Mesothelial cell of epicardium (in vitro differentiated cells): ENCODE measurements around the gene LRRC28. TPM values are rescaled to one million over a fixed set of nuclear protein-coding genes. Genes with fewer than 3 reads are reported as not detected.

Experiments
- DNase-seq, 2 experiments: peaks; one replicate each; pipeline ENCODE4 v3.0.0; 2021; ENCODE audit warnings: low spot score in 2 of 2; ENCODE audit not compliant: unreplicated experiment in 2 of 2
- H3K27ac Mint-ChIP-seq: 2 replicates; pipeline ENCODE4 v1.8.0; 2021; ENCODE audit warnings: mixed read lengths
- H3K27me3 Mint-ChIP-seq: 2 replicates; pipeline ENCODE4 v1.8.0; 2021; ENCODE audit warnings: low read depth, mixed read lengths
- H3K36me3 Mint-ChIP-seq: 2 replicates; pipeline ENCODE4 v1.8.0; 2021; ENCODE audit warnings: mixed read lengths
- H3K4me1 Mint-ChIP-seq: 2 replicates; pipeline ENCODE4 v1.8.0; 2021; ENCODE audit warnings: mixed read lengths
- H3K4me3 Mint-ChIP-seq: 2 replicates; pipeline ENCODE4 v1.8.0; 2021; ENCODE audit warnings: mild to moderate bottlenecking, moderate library complexity, mixed read lengths
- H3K9me3 Mint-ChIP-seq: 2 replicates; pipeline ENCODE4 v1.8.0; 2021; ENCODE audit warnings: mixed read lengths
- CTCF ChIP-seq: fragments of 200-600 bp; sonication (generic); IDR thresholded peaks from one replicate; pipeline ENCODE4 v1.5.0; 2021; ENCODE audit warnings: antibody characterized with exemption; ENCODE audit not compliant: unreplicated experiment
- total RNA-seq: library from RNA; stranded (reverse); gene quantifications from 3 replicates; pipeline ENCODE4 v1.2.1, GENCODE V29; 2021

LRRC28 gene
- total RNA-seq, 1 donor from 2014 or later = 29.3 TPM

GRCh38 chr15:99211926-99212325 is 39.4 kb upstream of the LRRC28 start:
- no peak for TF ChIP-seq CTCF
- no peak overlapping the region for H3K4me3 Mint-ChIP-seq
- no peak for DNase-seq
- no peaks in the 10 kb centered on the region for H3K9me3 Mint-ChIP-seq
- no peaks in the 10 kb centered on the region for H3K4me1 Mint-ChIP-seq
- no peak overlapping the region for H3K27ac Mint-ChIP-seq
- H3K36me3 Mint-ChIP-seq = peaks cover 14% of the 10 kb centered on the region
- no peaks in the 10 kb centered on the region for H3K27me3 Mint-ChIP-seq

DNA sequence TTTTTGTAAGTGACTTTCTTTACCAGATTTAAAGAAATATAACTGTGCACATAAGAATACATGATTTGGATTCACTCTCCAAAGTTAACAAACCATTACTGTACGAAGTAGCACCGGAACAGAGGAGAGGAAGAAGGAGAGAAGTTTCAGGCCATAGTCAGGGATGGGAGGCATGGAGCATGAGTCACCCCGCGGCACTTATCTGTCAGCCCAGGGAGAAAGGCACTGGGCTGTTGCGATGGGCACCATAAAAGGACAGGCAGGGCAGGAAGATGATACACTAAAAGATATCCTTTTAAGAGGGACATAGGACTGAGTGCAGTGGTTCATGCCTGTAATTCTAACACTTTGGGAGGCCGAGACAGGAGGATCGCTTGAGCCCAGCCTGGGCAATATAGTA is 38.9 kb upstream of the LRRC28 start:
- Mint-ChIP-seq H3K4me3 (no peak overlapping the region), H3K27ac (no peak overlapping the region), H3K4me1 (no peaks in the 10 kb centered on the region), H3K36me3 (peaks cover 14% of the 10 kb centered on the region), H3K9me3 (no peaks in the 10 kb centered on the region), H3K27me3 (no peaks in the 10 kb centered on the region)
- no peak for DNase-seq
- TF ChIP-seq CTCF = no peak

- peak; percentile 32 to 77 for DNase-seq
- no peak overlapping the region for H3K27ac Mint-ChIP-seq
- TF ChIP-seq CTCF = peak; percentile 66
These were observed 38.0 kb upstream of the LRRC28 start for GRCh38 chr15:99213187-99213811.

GRCh38 chr15:99224372-99225214 is 26.7 kb upstream of the LRRC28 start:
- no peak for DNase-seq
- peaks cover 32% of the 10 kb centered on the region for H3K36me3 Mint-ChIP-seq
- no peak overlapping the region for H3K27ac Mint-ChIP-seq
- H3K27me3 Mint-ChIP-seq = no peaks in the 10 kb centered on the region
- H3K4me1 Mint-ChIP-seq = no peaks in the 10 kb centered on the region
- no peak for TF ChIP-seq CTCF
- no peaks in the 10 kb centered on the region for H3K9me3 Mint-ChIP-seq
- no peak overlapping the region for H3K4me3 Mint-ChIP-seq

More at GRCh38 chr15:99213187-99213811, 38.0 kb upstream of the LRRC28 start:
- Mint-ChIP-seq H3K9me3 (no peaks in the 10 kb centered on the region), H3K36me3 (peaks cover 21% of the 10 kb centered on the region), H3K4me1 (no peaks in the 10 kb centered on the region), H3K27me3 (no peaks in the 10 kb centered on the region), H3K4me3 (no peak overlapping the region)

DNA sequence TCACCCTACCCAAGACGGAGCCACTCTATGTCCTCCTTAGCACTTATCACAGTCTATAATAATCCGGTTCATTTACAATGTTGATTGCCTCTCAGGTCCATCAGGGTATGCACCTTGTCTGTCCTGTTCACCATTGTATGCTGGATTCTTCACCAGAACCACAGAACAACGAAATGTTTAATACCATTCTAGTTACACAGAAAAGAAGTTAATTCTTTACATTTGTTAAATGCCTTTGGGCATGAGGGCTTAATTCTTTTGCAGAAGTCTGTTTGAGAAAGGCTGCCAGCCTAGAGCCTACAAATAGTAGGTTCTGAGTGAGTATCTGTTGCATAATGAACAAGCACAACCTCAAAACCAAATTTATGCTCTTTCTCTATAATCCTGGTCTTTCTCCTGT is 24.5 kb upstream of the LRRC28 start:
- TF ChIP-seq CTCF = no peak
- Mint-ChIP-seq H3K4me3 (no peak overlapping the region), H3K36me3 (peaks cover 32% of the 10 kb centered on the region), H3K27me3 (no peaks in the 10 kb centered on the region), H3K27ac (no peak overlapping the region), H3K4me1 (no peaks in the 10 kb centered on the region), H3K9me3 (no peaks in the 10 kb centered on the region)
- no peak for DNase-seq
